Measurements from ENCODE around the gene CTIF.

CTIF gene

DNA sequence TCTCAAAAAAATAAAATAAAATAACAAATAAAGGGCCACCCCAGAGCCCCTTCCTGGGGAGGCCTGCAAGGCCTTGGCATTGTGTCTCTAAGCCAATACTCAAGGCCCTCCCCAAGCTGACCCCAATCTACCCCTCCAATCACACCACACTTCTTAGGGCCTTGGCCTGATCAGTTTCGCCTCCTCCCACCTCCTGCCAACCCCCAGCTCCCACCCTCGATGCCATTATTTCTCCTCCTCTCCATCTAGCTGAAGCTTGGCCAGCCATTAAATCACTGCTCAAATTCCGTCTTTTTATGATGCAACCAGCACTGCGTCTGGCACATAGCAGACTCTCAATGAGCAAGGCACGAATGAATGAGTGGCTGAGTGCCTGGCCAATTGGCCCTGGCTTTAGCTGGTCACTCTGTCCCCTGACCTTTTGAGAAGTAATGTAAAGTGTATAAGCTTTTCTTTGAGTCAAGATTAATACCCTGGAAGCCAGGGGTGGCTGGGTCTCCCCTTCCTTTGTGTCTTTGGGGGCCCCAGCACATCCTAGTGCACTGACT, 356.0 kb downstream of the CTIF start:
- DNase-seq = no peak

DNA sequence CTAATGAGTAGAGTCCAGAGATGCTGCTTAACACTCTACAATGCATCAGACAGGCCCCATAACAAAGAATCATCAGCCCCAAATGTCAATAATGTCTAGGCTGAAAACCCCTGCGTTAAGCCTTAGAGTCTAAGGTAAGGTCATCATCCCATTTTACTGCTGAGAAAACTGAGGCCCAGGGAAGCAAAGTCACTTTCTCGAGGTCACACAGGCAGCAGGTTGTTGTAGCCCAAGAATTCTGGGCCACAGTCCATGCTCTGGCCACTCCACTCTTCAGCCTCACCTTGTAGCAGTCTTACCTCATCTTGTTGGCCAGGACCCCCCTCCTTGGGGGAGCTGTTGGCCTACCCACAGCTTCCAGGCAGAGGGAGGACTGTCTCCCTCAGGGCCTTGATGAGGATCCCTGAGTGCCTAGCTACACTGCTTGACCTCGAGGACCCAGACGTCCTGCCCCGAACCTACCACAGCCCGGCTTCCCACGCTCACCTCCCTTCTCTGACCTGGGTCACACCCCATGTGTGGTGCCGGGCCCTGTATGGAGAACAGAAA, 357.6 kb downstream of the CTIF start:
- no peak for DNase-seq

DNA sequence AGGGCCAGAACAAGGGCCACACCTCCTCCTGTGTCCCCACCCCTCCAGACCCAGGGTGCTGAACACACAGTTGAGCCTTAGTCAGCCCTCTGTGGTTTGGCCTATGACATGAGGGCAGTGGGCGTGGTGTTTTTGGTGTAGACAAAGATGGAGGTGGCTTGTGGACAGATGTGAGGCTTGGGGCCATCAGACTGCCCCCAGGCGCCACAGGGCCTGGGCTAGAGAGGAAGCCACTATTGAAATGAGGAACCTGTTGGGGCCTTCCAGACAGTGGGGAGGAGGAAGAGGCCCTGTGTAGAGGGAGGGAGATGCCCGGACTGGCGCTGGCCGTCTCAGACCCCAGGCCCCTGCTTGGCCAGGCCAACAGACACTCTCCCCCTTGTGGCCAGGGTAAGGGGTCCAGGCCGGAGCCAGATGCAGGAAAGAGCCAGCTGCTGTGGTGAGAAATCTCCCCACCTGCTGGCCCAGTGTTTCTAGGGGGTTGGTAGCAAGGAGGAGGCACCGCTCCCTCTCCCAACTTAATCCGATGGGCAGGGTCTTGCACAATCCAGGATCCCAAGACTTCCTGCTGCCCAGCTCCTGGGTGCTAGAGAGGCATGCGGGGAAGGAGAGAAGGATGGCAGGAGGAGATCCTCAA, 358.2 kb downstream of the CTIF start:
- DNase-seq = peak; percentile 89 to 90

DNA sequence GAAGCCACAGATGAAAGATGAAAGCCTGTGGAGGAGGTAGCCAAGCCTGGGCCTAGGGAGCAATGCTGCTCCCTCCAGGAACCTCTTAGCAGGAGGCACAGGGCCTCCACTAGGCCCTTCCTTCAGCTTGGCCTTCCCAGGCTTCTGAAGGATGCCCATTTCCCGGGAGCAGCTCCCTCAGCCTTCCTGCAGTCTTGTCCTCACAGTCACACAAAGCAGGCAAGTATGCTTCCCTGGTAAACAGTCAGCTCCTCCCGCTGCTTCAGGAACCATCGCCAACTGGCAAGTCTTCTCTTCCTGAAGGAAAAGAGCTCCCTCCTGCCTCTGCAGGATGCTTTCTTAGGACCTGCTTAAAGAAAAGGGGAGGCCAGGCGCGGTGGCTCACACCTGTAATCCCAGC, 358.7 kb downstream of the CTIF start:
- DNase-seq = no peak

DNA sequence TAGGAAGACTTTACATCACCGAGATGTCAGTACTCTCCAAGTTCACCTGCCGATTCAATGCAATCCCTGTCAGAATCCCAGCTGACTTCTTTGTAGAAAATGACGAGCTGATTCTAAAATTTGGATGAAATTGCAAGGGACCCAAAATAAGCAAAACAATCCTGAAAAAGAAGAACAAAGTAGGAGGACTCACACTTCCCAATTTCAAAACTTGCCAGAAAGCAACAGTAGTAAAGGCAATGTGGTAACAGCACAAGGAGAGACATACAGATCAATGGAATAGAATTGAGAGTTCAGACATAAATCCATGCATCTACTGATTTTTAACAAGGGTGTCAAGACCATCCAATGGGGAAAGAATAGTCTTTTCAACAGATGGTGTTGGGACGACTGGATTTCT, 359.7 kb downstream of the CTIF start:
- DNase-seq = no peak

DNA sequence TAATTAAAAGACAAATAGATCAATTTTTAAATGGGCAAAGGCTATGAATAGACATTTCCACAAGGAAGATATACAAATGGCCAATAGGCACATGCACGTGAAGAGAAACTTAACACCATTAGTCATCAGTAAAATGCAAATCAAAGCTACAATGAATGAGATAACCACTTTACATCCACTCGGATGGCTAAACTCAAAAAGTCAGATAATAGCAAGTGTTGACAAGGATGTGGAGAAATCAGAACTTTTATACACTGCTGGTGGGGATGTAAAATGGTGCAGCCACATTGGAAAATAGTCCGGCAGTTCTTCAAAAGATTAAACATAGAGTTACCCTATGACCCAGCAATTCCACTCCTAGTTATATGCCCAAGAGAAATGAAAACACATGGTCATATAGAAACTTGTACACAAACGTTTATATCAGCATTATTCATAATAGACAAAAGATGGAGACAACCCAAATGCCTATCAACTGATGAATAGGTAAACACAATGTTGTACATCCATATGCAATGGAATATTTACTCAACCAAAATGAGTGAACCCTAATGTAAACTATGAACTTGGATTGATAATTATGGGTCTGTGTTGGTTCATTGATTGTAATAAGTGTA, 360.8 kb downstream of the CTIF start:
- no peak for DNase-seq

DNA sequence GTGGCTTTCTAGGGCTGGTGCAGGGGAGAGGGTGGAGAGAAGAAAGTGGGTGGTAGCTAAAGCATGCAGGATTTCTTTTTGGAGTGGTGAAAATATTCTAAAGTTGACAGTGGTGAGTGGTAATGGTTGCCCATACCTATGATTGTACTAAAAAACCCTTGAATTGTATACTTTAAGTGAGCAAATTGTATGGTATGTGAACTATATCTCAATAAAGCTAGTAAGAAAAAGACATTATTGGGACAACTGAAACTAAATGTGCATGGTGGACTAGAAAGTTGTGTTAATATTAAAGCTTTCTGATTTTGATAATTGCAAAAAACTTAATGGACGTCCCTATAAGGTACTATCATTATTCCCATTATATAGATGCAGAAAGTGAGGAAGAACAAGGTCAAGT, 361.6 kb downstream of the CTIF start:
- no peak for DNase-seq

DNA sequence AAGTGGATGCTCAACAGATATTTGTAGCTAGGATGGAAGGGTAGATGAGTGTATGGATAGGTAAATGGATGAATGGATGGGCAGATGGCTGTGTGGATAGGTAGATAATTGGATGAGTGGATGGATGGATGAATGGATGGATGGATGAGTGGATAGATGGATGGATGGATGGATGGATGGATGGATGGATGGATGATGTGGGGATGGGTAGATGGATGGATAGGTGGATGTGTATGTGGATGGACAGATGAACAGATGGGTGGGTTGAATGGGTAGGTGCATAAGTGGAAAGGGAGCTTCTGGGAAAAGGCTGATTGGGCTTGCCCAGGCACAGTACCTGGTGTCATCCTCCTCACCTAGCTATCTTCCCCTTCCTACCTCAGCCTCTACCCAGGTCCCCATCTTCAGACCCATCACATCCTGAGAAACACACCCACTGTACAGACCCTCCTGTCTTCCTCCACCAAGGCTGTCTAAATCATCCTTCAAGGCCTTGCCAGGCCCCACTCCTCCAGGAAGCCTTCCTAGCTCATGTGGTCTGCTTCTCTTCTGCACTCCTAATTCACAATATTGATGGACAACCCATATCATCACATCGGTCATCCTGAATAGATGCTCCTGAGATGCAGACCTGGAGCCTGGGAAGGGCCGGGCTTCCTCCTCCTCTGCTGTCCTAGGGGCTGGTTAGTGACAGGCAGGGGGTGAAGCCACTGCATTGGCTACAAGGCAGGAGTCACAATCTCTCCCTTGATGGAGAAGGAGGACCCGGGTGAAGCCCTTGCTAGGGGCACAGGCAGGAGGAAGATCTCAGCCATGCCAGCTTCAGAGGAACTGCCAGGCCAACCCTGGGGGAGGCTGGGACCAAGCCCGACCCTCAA, 362.6 kb downstream of the CTIF start:
- DNase-seq = no peak

DNA sequence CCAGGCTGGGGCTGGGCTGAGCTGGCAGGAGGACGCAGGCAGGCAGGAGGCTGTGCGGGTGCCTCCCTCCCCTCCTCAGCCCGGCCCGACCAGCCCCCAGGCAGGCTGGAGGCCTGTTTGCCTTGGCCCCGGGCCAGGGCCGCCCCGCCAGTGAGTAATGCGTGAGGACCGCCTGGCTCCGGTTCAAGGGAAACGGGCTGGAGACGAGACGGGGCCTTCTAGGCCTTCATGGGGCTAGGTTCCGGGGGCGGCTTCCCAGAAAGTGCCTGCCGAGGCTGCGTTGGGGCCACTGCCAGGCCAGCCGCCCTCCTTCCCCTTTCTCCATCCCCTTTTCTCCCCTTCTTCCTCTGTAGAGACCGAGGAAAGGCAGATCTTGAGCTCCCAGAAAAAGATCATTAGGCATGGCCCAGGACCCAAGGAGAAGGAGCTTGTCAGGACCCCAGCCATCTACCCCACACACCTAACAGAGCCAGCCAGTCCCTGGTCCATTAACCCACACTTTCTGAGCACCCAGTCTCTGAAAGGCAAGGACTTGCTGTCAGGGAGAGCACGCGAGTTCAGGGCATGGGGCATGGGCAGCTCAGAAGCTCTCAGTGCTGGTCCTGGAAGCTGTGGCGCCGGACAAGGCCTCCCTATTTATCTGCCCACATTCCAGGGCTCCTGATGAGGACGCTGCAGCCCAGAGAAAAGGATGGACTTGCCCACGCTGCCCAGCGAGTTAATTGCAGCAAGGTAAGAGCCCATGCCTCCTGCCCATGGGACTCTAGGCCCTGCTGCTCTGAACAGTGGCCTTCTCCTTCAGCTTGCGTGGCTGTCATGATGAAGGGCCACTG, 363.4 kb downstream of the CTIF start:
- DNase-seq = peak; percentile 59 to 69

DNA sequence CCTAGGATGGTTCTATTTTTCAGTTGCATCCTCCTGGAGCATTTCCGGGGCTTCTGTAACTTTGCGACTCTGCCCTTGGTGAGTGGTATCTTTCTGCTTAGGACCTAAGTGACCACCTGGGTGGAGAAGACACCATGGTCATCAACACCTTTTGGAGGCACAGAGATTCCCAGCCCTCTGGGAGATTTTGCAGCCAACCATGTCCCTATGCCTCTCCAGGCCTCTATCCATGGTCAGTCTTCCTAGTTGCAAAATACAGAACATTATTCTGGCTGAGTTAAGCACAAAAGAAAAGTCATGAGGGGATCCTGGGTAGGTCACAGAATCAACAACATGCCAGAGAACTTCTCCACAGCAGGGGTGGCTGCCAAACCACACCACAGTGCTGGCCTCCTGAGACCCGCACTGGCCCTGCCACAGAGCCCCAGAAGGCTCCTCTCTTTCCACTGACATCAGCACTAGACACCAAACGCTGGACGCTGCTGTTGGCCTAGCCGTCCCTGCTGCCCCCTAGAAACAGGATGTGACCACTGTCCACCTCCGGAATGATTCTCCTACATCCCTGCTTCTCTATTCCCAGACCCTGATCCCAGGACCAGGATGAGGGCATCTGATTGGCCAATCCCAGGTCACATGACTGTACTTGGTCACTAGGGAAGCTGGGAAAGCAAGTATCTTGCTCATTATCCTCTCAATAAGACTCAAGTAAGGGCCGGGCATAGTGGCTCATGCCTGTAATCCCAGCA, 364.2 kb downstream of the CTIF start:
- DNase-seq = no peak

DNA sequence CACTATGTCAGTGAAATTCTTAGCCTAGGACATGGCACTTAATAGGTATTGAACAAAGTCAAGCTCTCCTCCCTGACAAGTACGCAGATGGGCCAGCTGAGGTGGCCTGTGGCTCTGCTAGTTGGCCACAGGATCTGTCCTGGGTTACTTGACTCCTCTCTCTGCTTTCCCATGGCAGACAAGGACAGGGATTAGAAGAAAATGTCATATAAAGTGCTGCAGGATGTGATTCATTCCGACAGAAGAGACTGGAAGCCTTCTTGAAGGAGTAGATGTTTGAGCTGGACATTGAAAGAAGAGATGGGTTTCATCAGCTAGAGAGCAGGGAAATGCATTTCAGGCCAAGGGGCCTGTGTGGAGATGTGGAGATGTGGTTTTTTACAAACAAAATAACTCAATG, 365.3 kb downstream of the CTIF start:
- DNase-seq = no peak

DNA sequence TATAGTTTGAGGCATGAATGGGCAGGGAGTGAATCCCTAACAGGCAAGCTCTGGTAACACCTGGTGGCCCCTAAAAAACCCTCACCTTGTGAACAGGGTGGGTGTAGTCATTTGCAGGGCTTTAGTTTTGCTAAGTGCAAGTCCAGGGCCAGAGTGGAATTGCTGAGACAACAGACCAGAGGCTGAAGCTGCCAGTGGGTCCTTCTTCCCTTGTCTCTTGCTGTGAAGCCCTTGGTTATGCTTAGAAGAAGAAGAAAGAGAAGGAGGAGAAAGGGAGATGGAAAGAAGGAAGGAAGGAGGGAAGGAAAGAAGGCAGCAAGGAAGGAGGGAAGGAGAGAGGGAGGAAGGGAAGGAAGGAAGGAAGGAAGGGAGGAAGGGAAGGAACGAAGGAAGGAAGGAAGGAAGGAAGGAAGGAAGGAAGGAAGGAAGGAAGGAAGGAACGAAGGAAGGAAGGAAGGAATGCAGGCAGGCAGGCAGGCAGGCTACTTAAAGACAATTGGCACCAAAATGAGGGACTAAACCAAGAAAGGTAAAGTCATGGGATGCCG, 366.1 kb downstream of the CTIF start:
- no peak for DNase-seq

DNA sequence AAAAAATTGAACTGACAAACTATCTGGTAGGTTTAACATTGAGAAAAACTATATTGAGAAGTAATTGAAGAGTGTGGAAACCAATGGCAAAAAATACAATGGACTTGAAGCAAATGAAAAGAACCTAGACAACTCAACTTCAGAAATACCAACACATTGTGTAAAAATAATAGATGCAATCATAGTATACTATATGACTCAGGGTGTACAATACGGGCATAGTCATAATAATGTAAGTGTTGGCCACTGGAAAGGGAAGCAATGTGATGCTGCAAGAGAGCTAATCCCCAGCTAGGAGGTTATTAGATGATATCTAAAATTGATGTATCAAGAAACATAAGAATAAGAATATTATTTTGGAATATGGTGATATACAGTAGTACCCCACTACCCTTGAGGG, 366.7 kb downstream of the CTIF start:
- DNase-seq = no peak

DNA sequence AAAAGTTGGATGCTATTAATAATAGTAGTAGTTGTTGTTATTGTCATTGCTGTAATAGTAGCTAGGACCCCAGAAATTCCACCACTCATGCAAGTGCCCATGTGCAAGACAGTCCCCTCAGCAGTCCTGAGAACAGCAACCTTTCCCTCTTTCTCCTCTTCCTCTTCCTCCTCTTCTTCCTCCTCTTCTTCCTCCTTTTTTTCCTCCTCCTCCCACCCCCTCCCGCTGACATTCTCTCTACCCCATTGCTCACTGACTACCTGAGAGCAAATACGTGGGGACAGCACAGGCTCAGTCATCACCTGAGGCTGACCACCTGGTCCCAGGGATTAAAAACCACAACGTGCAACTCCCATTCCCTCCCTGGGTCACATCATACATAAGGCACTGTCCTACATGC, 370.1 kb downstream of the CTIF start:
- no peak for DNase-seq

DNA sequence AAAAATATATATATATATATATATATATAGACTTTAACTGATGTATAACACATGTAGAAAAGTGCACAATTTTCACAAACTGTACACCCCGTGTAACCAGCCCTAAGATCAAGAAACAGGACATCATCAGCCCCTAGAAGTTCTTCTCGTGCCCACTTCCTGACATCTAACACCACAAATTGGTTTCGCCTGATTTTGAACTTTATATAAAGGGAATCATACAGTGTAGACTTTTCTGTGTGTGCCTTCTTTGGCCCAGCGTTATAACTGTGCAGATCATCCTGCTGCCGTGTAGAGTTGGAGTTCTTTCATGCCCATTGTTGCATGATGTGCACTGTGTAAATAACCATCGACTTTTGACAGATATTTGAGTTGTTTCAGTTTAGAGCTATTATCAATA, 370.9 kb downstream of the CTIF start:
- DNase-seq = no peak

DNA sequence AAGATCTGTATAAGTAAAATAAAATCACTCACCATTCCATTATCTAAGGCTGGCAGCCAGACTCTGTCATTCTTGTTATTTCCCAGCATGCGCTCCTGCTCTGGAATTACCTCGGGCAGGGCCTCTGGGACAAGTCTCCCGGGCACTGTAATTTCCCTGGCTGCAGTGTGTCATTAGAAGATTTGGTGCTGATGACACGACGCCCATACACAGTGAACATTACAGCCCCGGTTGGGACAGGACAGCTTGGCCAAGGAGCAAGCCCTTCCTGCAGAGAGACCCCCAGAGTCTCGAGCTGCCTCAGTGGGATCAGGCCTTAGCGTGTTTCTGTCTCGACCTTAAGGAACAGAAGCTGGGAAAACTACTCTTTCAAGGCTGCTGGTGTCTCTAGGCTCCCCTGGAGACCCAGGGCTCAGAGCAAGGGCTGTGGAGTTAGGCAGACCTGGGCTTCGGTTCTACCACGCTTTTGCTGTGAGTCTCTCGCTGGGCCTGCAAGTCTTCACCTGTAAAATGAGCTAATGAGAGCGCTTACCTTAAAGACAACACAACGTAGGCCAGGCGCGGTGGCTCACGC, 372.2 kb downstream of the CTIF start:
- no peak for DNase-seq

Measured in Kasumi-1 (cell line).